Vagina (tissue), 2 donors: Measurements from ENCODE around the gene DNLZ.

Experiments used
- POLR2A ChIP-seq, 2 donors: fragments of 450-650 bp; IDR thresholded peaks; one replicate each; pipeline ENCODE4 v1.6.1; 2017; ENCODE audit warnings: antibody characterized with exemption in 2 of 2, mild to moderate bottlenecking in 2 of 2, moderate library complexity in 2 of 2
- TF ChIP-seq, protein P1 (sequence below), 3 experiments: fragments of 450-650 bp in 2 of 3; fragments of 200-600 bp in 1 of 3; sonication (generic) in 1 of 3; IDR thresholded peaks; one replicate each; pipeline ENCODE4 v1.5.1; 2017 to 2019; ENCODE audit warnings: antibody characterized with exemption in 3 of 3, mild to moderate bottlenecking in 2 of 3, moderate library complexity in 2 of 3

DNA sequence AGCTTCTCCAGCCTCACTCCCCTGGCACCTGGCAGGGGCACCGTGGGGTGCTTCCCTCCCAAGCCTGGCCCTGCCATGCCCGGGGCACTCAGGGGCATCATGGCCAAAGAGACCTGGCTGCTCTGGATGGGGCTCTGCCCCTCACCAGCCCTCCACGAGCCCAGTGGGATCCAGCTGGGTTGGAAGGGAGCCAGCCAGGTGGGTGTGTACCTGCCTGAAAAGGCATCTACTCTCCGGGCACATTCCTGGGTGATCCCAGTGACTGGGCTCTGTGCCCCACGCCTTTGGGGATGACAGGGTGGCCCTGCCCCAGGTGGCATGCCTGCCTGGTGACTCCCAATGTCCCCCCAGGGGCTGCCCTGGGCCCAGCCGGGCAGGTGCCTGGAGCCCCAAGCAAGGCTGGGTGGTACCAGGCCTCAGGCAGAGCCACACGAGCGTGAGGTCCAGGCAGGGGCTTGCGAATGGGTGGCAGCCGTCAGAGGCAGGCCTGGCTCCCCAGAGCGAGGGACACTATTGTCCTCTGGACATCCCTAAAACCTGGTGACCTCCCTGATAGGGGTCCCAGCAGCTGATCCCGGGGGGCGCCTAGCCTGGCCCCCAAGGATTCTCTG, 35.4 kb downstream of the DNLZ start:
- TF ChIP-seq, protein P1, sequence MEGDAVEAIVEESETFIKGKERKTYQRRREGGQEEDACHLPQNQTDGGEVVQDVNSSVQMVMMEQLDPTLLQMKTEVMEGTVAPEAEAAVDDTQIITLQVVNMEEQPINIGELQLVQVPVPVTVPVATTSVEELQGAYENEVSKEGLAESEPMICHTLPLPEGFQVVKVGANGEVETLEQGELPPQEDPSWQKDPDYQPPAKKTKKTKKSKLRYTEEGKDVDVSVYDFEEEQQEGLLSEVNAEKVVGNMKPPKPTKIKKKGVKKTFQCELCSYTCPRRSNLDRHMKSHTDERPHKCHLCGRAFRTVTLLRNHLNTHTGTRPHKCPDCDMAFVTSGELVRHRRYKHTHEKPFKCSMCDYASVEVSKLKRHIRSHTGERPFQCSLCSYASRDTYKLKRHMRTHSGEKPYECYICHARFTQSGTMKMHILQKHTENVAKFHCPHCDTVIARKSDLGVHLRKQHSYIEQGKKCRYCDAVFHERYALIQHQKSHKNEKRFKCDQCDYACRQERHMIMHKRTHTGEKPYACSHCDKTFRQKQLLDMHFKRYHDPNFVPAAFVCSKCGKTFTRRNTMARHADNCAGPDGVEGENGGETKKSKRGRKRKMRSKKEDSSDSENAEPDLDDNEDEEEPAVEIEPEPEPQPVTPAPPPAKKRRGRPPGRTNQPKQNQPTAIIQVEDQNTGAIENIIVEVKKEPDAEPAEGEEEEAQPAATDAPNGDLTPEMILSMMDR (IDR thresholded peaks at IDR 0.05): no peak
- no peak for TF ChIP-seq POLR2A (IDR thresholded peaks at IDR 0.05)
